NCI-H128 (cell line): ENCODE measurements around the gene RUNX3.
"Not testable (repeated sequence)": the region's sequence is repeated elsewhere in the genome, so short reads cannot be mapped to it uniquely, and the experiment has no call there.

Experiments used
- DNase-seq: peaks from one replicate; lab custom pipeline; 2025; ENCODE audit not compliant: unreplicated experiment; lab: John Stamatoyannopoulos, UW

Gene RUNX3

DNA sequence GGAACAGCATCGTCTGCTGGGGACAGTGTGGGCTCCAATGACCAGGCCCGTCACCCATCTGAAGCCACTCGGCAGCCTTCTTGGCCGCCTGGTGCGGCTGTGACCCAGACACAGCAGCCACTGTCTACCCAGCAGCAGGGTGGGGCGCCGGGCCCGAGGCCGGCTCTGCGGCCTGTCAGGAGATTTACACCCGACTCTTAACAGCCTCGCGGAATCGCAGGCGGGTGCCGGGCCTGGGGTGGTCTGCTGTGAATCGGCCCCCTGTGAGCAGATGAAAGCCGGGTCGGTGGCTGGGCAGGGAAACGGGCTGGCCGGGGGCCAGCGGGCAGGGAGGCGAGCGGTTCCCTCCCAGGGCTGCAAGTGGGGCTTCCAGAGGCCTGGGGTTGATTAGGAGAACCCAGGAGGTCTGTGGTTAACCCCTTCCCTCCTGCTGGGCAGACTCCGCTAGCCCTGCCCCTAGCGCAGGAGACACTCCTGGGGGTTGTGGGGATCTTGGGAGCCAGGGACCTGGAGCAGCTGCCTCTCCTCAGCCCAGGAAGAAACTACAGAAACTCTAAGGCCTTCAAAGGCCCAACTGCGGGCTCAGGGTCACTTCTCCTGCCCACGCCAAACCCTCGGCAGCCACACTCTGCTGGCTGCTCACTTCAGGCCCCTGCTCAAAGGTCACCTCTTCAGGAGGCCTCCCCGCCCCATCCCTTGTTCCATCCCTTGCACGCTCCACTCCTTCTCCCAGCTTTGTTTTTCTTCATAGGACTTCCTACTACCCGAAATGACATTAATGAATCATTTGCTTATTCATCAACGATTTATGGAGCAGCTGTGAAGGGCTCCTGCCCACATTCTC lies 15.6 kb downstream of the RUNX3 start:
- DNase-seq: no peak

DNA sequence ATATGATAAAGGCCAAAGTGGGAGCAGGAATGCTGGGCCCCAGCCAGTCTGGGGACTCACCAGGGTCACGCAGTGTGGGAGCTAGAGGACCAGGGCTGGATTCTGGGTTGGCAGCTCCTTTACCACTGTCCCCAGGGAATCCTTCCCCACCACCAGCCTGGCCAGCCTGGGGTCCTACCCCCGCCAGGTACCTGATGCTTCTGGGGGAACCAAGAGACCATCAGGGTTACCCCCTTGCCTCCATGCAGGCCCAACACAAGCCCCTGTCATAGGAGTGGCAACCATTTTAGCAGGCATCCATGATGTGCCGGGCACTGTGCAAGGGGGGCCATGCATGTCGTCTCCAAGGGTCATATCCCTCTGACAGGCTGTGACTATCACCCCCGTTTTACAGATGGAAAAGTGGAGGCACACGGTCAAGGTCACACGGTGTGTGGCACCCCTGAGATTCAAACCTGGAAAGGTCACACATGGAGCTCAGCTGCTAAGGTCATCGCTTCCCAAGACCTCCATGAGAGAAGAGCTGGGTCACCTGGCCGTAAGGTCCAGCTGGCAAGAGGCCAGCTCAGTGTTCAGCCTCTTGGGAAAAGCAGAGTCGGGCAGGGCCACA lies 16.4 kb downstream of the RUNX3 start:
- DNase-seq: no peak

GRCh38 chr1:24913274-24913604 lies 16.8 kb downstream of the RUNX3 start:
- DNase-seq: no peak

GRCh38 chr1:24912376-24913273 lies 17.5 kb downstream of the RUNX3 start:
- no peak for DNase-seq

DNA sequence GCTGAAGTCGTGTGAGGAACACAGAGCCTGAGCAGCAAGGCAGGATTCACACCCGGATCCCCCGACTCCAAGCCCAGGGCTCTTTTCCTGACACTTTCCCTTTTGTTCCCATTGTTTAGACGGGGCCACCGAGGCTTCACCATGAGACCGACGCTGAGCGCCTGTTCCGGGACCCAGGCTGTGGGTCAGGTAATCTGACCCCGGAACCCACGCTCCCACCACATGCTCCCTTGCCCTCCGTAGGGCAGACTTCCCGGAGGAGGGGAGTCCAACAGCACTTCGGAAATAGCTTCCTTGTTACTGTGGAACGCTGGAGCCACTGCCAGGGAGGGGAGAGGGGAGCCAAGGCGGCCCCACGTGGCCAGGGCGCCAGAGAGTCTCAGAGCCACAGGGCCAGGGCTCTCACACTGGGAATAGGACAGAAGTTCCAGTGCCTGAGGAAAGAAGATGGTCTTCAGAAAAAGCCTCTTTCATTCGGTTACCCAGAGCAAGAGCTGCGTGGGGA lies 18.4 kb downstream of the RUNX3 start:
- no peak for DNase-seq

DNA sequence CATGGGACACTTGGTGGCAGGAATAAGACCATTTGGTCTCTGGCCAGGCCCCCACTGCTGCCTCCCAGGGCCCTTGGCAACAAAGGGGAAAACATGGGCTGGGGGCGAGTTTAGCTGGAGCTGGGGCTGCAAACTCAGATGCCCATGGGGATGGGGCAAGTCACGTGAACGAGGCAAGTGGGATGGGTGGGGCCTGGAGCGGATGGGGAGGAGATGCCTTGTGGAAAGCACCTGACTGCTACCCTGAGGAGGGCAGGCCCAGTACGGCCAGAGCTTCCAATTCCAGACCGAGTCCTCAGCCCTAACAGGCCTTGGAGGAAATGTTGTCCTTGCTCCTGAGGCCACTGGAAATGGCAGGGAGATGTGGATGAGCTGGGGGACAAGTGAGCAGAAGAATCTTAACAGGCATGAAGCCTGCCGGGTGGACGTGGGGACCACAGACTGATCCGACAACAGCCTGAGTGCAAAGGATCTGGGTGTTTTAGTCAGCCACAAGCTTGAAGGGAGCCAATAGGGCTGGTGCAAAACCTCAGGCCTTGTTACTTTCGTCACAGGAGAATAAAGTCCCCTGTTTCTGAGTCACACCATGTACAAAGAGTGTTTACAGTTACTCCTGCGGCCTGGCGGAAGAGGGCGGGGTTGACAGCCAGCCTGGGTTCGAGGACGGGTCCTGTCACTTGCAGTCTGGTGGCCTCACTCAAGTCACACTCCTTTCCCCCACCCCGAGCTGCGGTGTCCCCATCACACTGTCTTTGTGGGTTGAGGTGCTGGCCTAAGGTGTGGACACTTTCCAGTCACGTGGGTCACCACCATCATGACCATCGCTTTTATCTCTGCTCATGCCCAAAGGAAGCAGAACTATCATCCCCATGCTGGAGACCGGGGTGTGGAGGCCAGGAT lies 19.1 kb downstream of the RUNX3 start:
- no peak for DNase-seq

GRCh38 chr1:24910210-24910609 lies 19.9 kb downstream of the RUNX3 start:
- no peak for DNase-seq

DNA sequence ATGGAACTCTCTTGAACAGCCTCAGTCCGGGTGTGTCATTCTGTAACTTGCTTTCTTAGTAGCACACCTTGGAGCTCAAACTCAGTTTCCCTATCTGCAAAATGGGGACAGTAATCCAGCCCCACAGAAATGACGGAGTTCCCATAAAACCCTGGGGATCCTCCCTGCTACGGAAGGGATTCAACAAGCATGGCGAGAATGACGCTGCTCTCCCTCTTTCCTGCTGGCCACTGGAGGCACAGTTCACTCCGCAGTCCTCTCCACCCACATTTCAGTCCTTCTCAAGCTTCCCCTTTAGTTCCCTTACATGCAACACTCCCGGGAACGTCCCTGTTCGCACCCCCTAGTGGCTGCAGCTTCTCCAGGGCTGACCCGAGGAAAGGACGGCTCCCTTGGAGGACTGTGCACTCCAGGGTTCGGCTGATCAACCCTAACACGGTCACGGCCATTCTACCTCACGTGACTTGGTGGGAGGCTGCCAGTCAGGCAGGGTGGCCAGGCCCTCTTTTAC lies 20.6 kb downstream of the RUNX3 start:
- no peak for DNase-seq

DNA sequence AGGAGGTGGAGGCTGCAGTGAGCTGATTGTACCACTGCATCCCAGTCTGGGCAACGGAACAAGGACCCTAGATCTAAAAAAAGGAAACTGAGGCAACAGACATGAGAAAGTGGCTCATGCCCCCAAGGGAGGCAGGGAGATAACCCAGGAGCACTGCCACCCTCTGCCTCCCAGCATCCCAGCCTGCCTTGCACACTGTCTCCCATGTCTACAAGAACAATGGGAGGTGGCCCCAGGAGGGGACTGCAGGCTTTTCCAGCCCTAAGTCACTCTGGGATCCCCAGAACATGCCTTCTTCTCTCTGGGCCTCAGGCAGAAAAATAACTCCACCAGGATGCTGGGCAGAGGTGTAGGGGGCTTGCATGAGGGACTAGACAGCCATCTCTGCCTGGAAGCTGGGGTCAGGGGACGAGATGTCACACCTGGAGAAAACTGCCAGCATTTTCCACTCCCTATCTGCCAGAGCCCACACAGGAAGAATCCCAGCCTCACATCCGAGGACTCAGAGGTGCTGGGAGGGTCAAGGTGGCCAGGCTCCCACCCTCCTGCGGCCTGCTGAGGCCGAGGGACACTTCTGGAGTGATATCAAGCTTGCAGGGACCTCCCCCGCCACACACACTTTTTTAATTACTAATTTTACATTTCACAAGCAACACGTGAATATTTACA lies 21.4 kb downstream of the RUNX3 start:
- DNase-seq: no peak

- not testable (repeated sequence) for DNase-seq
Observed at GRCh38 chr1:24907587-24908294, 22.3 kb downstream of the RUNX3 start.

GRCh38 chr1:24906760-24907490 lies 23.2 kb downstream of the RUNX3 start:
- no peak for DNase-seq

DNA sequence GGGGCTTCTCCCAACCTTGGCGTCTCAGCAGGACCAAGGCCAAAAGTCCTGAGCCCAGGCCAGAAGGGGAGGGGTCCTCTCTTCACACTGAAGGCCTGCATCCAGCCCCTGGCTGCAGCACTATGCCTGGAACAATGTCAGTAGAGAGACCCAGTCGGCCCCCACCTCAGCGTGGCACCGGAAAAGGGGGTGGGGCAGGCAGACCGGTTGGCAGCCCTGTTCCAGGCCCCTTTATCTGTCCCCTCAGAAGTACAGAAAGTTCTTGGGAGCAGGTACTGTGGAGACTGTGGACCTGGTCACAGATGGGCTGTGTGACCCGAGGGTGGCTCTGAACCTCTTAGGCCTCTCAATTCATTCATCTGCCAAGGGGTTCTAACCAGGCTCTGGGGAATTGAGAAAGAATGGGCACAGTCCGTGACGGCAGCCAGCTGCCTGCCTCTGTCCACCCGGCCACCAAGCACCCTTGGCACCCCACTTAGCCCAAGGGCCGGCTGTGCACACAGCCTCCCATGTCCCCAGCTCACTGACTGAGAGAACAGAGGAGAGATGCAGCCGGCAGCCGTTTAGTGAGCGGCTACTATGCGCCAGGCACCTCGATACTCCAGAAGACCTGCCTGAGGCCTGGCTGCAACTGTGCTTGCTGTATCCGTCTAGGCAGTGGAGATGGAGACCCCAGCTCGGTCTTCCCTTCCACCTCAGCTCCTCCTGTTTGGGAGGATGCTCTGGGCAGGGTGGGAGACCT lies 23.9 kb downstream of the RUNX3 start:
- no peak for DNase-seq

DNA sequence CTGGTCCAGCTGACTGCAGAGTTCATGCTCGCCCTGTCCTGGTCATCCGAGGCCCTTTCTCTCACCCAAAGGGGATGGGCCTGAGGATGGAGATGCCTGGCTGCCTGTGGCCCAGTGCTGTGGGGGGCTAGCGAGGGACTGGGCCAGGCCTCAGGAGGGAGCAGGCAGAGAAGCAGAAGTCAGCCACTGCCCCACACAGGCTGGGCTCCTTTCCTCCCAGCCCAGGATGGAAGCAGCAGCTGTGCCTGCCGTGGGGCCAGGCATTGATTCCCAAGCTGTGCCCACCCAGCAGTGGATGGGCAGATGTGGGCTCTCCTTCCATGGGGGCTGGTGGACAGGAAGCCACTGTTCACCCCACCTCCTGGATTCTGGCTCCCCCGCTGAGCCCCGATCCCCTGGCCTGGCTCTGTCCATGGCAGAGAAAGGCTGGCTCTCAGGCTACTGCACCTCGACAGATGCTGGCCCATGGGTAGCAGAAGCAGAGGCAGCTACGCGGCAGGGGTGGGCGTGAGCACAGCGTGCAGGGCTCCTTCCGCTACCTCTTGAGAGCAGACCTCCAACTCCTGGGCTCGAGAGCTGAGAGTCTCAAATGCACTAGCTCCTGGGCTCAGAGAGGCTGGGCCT lies 24.6 kb downstream of the RUNX3 start:
- DNase-seq: no peak

DNA sequence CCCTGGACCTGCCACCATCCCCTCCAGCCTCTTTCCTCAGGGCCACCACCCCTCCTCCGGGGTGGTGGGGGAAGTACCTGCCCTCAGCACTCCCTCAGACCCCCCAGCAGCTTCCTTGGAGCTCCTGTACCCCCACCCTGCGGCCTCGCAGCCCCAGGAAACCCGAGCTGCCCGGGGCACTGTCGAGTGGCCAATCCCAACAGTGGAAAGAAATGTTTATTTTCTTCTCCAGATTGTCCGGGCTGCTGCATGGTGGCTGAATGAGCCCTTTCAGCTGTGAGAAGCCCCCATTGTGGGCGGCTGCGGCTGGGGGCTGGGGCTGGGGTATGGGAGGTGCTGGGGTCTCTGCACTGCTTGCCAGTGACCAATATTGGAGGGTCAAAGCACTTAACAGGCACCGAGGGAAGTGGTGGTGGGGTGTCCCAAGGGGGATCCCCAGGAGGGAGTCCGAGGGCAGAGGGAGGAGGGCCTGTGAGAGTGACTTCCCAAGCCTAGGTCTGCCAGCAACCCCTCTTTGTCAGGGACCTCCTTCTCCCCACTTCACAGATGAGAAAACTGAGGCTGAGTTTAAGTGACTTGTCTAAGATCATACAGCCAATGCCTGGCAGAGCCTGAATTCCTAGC lies 25.2 kb downstream of the RUNX3 start:
- DNase-seq: no peak

DNA sequence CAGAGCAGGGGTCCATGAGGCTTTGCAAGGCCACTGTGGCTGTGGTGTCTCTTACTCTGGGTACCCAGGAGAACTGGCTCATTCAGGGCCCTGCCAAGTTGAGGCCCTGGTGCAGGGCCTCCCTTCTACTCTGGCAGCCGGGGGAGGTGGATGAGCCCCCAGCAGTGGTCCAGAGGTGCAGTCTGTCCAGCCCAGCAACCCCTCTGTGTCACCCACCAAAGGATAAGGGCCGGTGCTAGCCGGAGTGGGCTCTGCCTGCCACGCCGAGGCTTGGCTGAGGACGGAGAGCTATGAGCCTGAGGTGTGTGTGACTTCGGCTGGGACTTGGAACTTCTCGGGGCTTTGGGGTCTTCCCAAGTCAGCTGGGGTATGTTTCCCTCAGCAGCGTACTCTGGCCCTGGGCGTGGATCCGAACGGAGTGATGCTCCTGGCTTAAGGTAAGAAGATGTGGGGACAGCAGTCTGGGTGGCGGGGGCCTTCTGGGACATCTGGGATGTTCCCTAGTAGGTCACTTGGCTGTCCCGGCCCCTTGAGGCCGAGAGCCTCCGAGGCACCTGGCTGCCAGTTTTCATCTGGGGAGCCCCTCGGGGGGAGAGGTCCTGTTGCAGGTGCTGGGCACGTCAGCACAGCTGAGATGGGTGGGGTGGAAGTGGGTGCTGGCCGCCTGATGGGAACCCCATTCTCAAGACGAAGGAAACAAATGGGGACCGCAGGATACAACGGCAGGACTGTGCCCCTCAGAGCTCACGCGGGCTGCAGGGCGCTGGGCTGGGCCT lies 25.9 kb downstream of the RUNX3 start:
- DNase-seq: no peak

DNA sequence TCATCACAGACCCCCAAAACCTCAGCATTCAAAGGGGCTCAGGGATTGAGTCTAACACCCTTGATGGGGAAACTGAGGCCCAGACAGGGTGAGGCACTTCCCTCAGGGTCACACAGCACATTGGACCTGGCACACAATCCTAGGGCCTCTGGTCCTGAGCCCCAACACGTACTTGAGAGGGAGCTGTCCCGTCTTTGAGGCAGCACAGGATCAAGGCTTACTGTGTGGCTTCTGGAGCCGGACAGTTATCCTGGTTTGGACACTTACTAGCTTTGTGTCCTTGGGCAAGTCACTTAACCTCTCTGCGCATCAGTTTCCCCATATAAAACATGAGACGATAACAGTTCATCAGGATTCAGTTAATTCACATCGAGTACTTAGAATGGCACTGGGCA lies 26.5 kb downstream of the RUNX3 start:
- DNase-seq: no peak
